Measurements from ENCODE around the gene STX2. TPM values are rescaled to one million over a fixed set of nuclear protein-coding genes. Genes with fewer than 3 reads are reported as not detected.

Gene STX2
- total and polyA plus RNA-seq, 10 of the 15 experiments (the other 5 are each of a cell fraction or from before 2014, with no cell fraction given): 6.0 to 22.2 (median 10.0) TPM

GRCh38 chr12:130873106-130873795 lies 34.2 kb upstream of the STX2 start:
- BruUV-seq (replicated peaks): TSS peak; percentile 61
- Histone ChIP-seq H3K27me3 (replicated peaks in 1 of 2; ENCODE audit: control insufficient read depth in 2 of 2, insufficient read depth in 2 of 2, low read length in 1 of 2) (no peaks in the 10 kb centered on the region), H3K27ac (ENCODE audit: control insufficient read depth, insufficient read depth) (peak overlapping the region; percentile 93), H3K4me2 (ENCODE audit: control insufficient read depth, insufficient read depth) (peak overlapping the region; percentile 56), H3K9ac (ENCODE audit: control insufficient read depth, insufficient read depth, low read length) (peak overlapping the region; percentile 97), H4K20me1 (ENCODE audit: control insufficient read depth, insufficient read depth) (peaks cover 2% of the 10 kb centered on the region; the same call in 1 of the 2 replicates), H3K4me3 (peak overlapping the region; percentile 98), H2AFZ (ENCODE audit: control insufficient read depth, low read depth, low read length) (no peak overlapping the region), H3K4me1 (ENCODE audit: control insufficient read depth, insufficient read depth, low read length) (peaks cover 14% of the 10 kb centered on the region), H3K79me2 (ENCODE audit: control insufficient read depth, insufficient read depth, low read length) (peaks cover 54% of the 10 kb centered on the region), H3K9me3 (replicated peaks; ENCODE audit: control insufficient read depth, insufficient read depth, low read length) (no peaks in the 10 kb centered on the region), H3K36me3 (ENCODE audit: control insufficient read depth in 2 of 2, insufficient read depth in 2 of 2, low read length in 1 of 2) (peaks cover 6 to 34% of the 10 kb centered on the region in 2 experiments)
- FAIRE-seq: no peak
- in situ Hi-C loops (cut with MboI) (no loop called here), intact Hi-C loops (cut with micrococcal nuclease; ENCODE audit: unreplicated experiment) (loop anchor here (5.0 kb wide), 3 partner anchors 36 to 129 kb away; partner anchors contain the start of gene STX2)
- WGBS (ENCODE audit: insufficient coverage, insufficient replicate concordance, low lambda C conversion rate, missing lambda C conversion rate): 5% methylated on average over 4 of the region's 4 CpGs
- no peak for DNase-seq (ENCODE audit: low read depth, low spot score)
- RAD21 ChIA-PET (ENCODE audit: unreplicated experiment): interaction anchor here (1.1 to 1.3 kb wide), 2 partner anchors 97 to 220 kb away, joined by 3 to 4 read pairs; no protein-coding TSS in a partner anchor
- CTCF ChIA-PET: interaction anchor here (0.9 to 2.0 kb wide), 4 partner anchors 12 to 231 kb away, joined by 3 to 4 read pairs (median 4); partner anchors contain the start of gene ADGRD1
- SMC1A ChIA-PET (ENCODE audit: uncharacterized antibody, unreplicated experiment): interaction anchor here (0.5 to 1.0 kb wide), 4 partner anchors 10 to 220 kb away, joined by 3 read pairs; no protein-coding TSS in a partner anchor
- TF ChIP-seq MXI1 (IDR thresholded peaks at IDR 0.05; ENCODE audit: low read depth, low read length): peak; percentile 46; the same call in 1 of the 2 replicates
- TF ChIP-seq ASH2L (IDR thresholded peaks at IDR 0.05; ENCODE audit: borderline replicate concordance, low read depth): no peak
- no peak for ATAC-seq
- POLR2A ChIA-PET: interaction anchor here (0.6 to 1.2 kb wide), 3 partner anchors 97 to 128 kb away, joined by 3 to 5 read pairs (median 3); no protein-coding TSS in a partner anchor

Data from GM12878 (cell line).